K562 (cell line): Measurements from ENCODE around the gene WDFY2. TPM values are rescaled to one million over a fixed set of nuclear protein-coding genes. Genes with fewer than 3 reads are reported as not detected.

Experiments used
- ATAC-seq: fragments of 200-7000 bp; cut with Tn5 transposase; 3 replicates; pipeline ENCODE4 v1.9.1; 2020; ENCODE audit warnings: moderate library complexity
- BruUV-seq: library from RNA; stranded (reverse); fragments of 400-500 nt; replicated peaks from 2 replicates; lab custom pipeline; 2021; lab: Mats Ljungman, UMichigan
- CTCF ChIA-PET: fragments of 300-600 bp; formaldehyde crosslinking; extraction: SDS; loops from one replicate; lab custom pipeline; 2021; ENCODE audit warnings: low intra/inter-chr PET ratio; lab: Yijun Ruan, JAX
- POLR2A ChIA-PET: fragments of 300-600, 350-650 bp; sonication (Branson Sonifier 250); formaldehyde crosslinking; extraction: SDS; loops from one replicate; lab custom pipeline; 2021; ENCODE audit warnings: antibody characterized with exemption, inconsistent platforms; lab: Yijun Ruan, JAX
- DNase-seq, 4 experiments: peaks; one replicate each; pipeline versions ENCODE4 v3.0.0 to v3.0.0-alpha.2; 2011 to 2018; ENCODE audit warnings: low spot score in 3 of 4, mixed read lengths in 3 of 4; ENCODE audit errors: extremely low read depth in 1 of 4
- FAIRE-seq: peaks from 2 replicates; lab custom pipeline; 2011; peaks lifted over from hg19 to GRCh38; lab: Jason Lieb, UNC
- H2AFZ ChIP-seq: 2 replicates; pipeline ENCODE4 v1.6.0; 2011; ENCODE audit warnings: low read depth, low read length, control low read depth, inconsistent platforms
- H3K27ac ChIP-seq: fragments of 200-600 bp; 3 replicates; pipeline ENCODE4 v1.8.0; 2011; ENCODE audit warnings: low read depth, mild to moderate bottlenecking, control low read depth, inconsistent platforms, low read length, moderate library complexity, mixed read lengths; ENCODE audit errors: extremely low read depth
- H3K27me3 ChIP-seq, 2 experiments: fragments of 300-600 bp in 1 of 2; 2 replicates in 1 of 2; 3 replicates in 1 of 2; pipeline versions ENCODE4 v1.6.0 to v1.8.0; 2011; ENCODE audit warnings: inconsistent platforms in 2 of 2, low read length in 2 of 2, mild to moderate bottlenecking in 1 of 2, mixed read lengths in 1 of 2, moderate library complexity in 1 of 2; ENCODE audit not compliant: control insufficient read depth in 2 of 2, insufficient read depth in 2 of 2
- H3K36me3 ChIP-seq: fragments of 300-600 bp; 3 replicates; pipeline ENCODE4 v1.8.0; 2011; ENCODE audit warnings: mild to moderate bottlenecking, low read length, inconsistent platforms; ENCODE audit not compliant: control insufficient read depth, insufficient read depth
- H3K4me1 ChIP-seq, 2 experiments: fragments of 200-600 bp in 1 of 2; replicated peaks in 1 of 2; 2 replicates in 1 of 2; 3 replicates in 1 of 2; pipeline versions ENCODE4 v1.5.1 to v1.8.0; 2011; ENCODE audit warnings: inconsistent platforms in 2 of 2, low read length in 2 of 2, mild to moderate bottlenecking in 1 of 2, mixed read lengths in 1 of 2, moderate library complexity in 1 of 2; ENCODE audit not compliant: control insufficient read depth in 2 of 2, insufficient read depth in 2 of 2
- H3K4me2 ChIP-seq: 2 replicates; pipeline ENCODE4 v1.6.1; 2011; ENCODE audit warnings: low read length, control low read depth, inconsistent platforms, mixed read lengths; ENCODE audit not compliant: insufficient read depth
- H3K4me3 ChIP-seq: fragments of 200-600 bp; sonication (generic), shearing (Covaris generic); 2 replicates; pipeline ENCODE4 v1.5.1; 2016; ENCODE audit warnings: control low read depth, inconsistent platforms
- H3K79me2 ChIP-seq: fragments of 200-600 bp; 3 replicates; pipeline ENCODE4 v1.8.0; 2011; ENCODE audit warnings: low read length, inconsistent platforms; ENCODE audit not compliant: control insufficient read depth, insufficient read depth
- H3K9ac ChIP-seq, 2 experiments: 2 replicates each; pipeline versions ENCODE4 v1.6.0 to v1.6.1; 2011; ENCODE audit warnings: low read depth in 2 of 2, low read length in 2 of 2, control low read depth in 1 of 2, inconsistent platforms in 1 of 2, mild to moderate bottlenecking in 1 of 2, mixed read lengths in 1 of 2; ENCODE audit not compliant: insufficient read depth in 1 of 2
- H3K9me1 ChIP-seq: one replicate; pipeline ENCODE4 v1.6.0; 2011; ENCODE audit warnings: inconsistent platforms, mild to moderate bottlenecking, low read length, moderate library complexity; ENCODE audit not compliant: control insufficient read depth, insufficient read depth
- H3K9me3 ChIP-seq: replicated peaks from 2 replicates; pipeline ENCODE4 v1.5.1; 2011; ENCODE audit warnings: low read depth, low read length, inconsistent platforms; ENCODE audit not compliant: control insufficient read depth, insufficient read depth
- H4K20me1 ChIP-seq: replicated peaks from 2 replicates; pipeline ENCODE4 v1.6.1; 2011; ENCODE audit warnings: low read length, inconsistent platforms, mixed read lengths; ENCODE audit not compliant: control insufficient read depth, insufficient read depth
- EP300 ChIP-seq: IDR thresholded peaks from 2 replicates; pipeline ENCODE4 v1.6.1; 2012; ENCODE audit warnings: low read length, improper control_type of control experiment
- PHF8 ChIP-seq: fragments of 200-600 bp; sonication (generic); IDR thresholded peaks from 2 replicates; pipeline ENCODE4 v1.6.1; 2012; ENCODE audit warnings: mixed run types, mild to moderate bottlenecking, inconsistent platforms, low read length, moderate library complexity, borderline replicate concordance
- ZNF586 ChIP-seq: fragments of 450-650 bp; formaldehyde crosslinking; conservative IDR thresholded peaks from 2 replicates; pipeline ENCODE4 v1.4.0; 2020; ENCODE audit warnings: mild to moderate bottlenecking, moderate library complexity
- ZNF695 ChIP-seq: fragments of 450-650 bp; formaldehyde crosslinking; IDR thresholded peaks from 2 replicates; pipeline ENCODE4 v1.4.0; 2020; ENCODE audit warnings: mild to moderate bottlenecking, moderate library complexity
- WGBS: fragments of 100-300 bp; shearing (Covaris generic); methylation state at CpG from one replicate; pipeline ENCODE4 v1.1.6; 2016; ENCODE audit warnings: low coverage, mixed read lengths; ENCODE audit not compliant: insufficient coverage; ENCODE audit errors: missing lambda C conversion rate; 5-methylcytosine and 5-hydroxymethylcytosine counted together
- in situ Hi-C: fragments of 300-500 bp; cut with MboI; formaldehyde crosslinking; loops from 4 replicates; pipeline ENCODE4 v1.15.0; 2018; ENCODE audit warnings: inconsistent platforms, mixed read lengths
- intact Hi-C: fragments of 100-400 bp; cut with micrococcal nuclease; formaldehyde crosslinking; loops from 2 replicates; pipeline ENCODE4 v1.14.2; 2022
- polyA plus RNA-seq, 8 experiments: library from polyadenylated mRNA; depleted of rRNA in 4 of 8; stranded (reverse) in 5 of 8; unstranded in 3 of 8; fragments of >200 nt; fragmentation: Nextera tagmentation in 2 of 8; fragmentation: Illumina TruSeq in 1 of 8; extraction: Ambion mirVana in 2 of 8; extraction: Trizol in 1 of 8; gene quantifications; 2 replicates each; pipeline versions ENCODE4 v1.2.1 to v1.2.3, GENCODE V29; 2011 to 2014; ENCODE audit warnings: inconsistent platforms in 1 of 8, missing spikeins in 1 of 8
- total RNA-seq, 7 experiments: library from RNA; depleted of rRNA in 6 of 7; stranded (reverse); fragments of >200 nt in 6 of 7; fragmentation: Illumina TruSeq in 2 of 7; extraction: Trizol in 2 of 7; gene quantifications; 2 replicates each; pipeline versions ENCODE4 v1.2.1 to v1.2.3, GENCODE V29; 2011 to 2021; ENCODE audit warnings: low replicate concordance in 1 of 7
- TF ChIP-seq, protein P1 (sequence below): fragments of 250-450 bp; sonication (Bioruptor Pico); IDR thresholded peaks from 2 replicates; pipeline ENCODE4 v1.5.0; 2022; ENCODE audit warnings: mild to moderate bottlenecking
- TF ChIP-seq, protein P2 (sequence below): fragments of 450-650 bp; formaldehyde crosslinking; IDR thresholded peaks from 2 replicates; pipeline ENCODE4 v1.4.0; 2020; ENCODE audit warnings: mild to moderate bottlenecking, moderate library complexity

The WDFY2 gene
- total and polyA plus RNA-seq, 9 of the 15 experiments (the other 6 are each of a cell fraction or from before 2014, with no cell fraction given): 0.66 to 6.4 (median 4.4) TPM

DNA sequence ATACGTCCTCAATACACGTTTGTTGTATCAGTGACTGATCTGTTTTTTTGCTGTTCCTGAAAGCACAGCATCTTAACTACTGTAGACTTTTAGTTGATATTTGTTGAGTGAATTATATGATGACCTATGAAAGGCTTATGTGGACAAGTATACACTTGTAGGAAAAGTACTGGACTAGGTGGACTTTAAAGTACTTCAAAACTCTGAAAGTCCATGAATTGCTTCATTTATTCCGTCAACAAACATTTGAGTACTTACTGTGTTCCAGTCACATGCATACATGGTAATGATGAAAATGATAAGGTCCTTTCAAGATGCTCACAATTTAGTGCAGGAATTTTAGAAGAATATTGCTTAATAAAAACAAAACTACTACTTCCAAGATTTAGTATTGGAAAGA is 3.1 kb downstream of the WDFY2 start:
- in situ Hi-C loops: no loop called here
- ChIA-PET POLR2A (interaction anchor here (0.5 to 1.0 kb wide), 2 partner anchors 134 to 239 kb away, joined by 4 to 8 read pairs; partner anchors contain the start of gene INTS6), CTCF (no interaction called here)
- H3K4me2 ChIP-seq: no peak overlapping the region
- H2AFZ ChIP-seq: no peak overlapping the region
- no peaks in the 10 kb centered on the region for H3K27me3 ChIP-seq
- no peaks in the 10 kb centered on the region for H4K20me1 ChIP-seq
- FAIRE-seq: no peak
- H3K27ac ChIP-seq: no peak overlapping the region
- peaks cover 58% of the 10 kb centered on the region for H3K79me2 ChIP-seq
- TF ChIP-seq EP300 (no peak), ZNF586 (CRISPR knock-in tag) (no peak), ZNF695 (CRISPR knock-in tag) (no peak), PHF8 (no peak)
- TF ChIP-seq, protein P1, sequence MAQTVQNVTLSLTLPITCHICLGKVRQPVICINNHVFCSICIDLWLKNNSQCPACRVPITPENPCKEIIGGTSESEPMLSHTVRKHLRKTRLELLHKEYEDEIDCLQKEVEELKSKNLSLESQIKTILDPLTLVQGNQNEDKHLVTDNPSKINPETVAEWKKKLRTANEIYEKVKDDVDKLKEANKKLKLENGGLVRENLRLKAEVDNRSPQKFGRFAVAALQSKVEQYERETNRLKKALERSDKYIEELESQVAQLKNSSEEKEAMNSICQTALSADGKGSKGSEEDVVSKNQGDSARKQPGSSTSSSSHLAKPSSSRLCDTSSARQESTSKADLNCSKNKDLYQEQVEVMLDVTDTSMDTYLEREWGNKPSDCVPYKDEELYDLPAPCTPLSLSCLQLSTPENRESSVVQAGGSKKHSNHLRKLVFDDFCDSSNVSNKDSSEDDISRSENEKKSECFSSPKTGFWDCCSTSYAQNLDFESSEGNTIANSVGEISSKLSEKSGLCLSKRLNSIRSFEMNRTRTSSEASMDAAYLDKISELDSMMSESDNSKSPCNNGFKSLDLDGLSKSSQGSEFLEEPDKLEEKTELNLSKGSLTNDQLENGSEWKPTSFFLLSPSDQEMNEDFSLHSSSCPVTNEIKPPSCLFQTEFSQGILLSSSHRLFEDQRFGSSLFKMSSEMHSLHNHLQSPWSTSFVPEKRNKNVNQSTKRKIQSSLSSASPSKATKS (CRISPR knock-in tag): no peak
- TF ChIP-seq, protein P2, sequence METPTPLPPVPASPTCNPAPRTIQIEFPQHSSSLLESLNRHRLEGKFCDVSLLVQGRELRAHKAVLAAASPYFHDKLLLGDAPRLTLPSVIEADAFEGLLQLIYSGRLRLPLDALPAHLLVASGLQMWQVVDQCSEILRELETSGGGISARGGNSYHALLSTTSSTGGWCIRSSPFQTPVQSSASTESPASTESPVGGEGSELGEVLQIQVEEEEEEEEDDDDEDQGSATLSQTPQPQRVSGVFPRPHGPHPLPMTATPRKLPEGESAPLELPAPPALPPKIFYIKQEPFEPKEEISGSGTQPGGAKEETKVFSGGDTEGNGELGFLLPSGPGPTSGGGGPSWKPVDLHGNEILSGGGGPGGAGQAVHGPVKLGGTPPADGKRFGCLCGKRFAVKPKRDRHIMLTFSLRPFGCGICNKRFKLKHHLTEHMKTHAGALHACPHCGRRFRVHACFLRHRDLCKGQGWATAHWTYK (CRISPR knock-in tag): no peak
- BruUV-seq: no TSS peak
- no peak overlapping the region for H3K9ac ChIP-seq
- no peak for ATAC-seq
- no peaks in the 10 kb centered on the region for H3K36me3 ChIP-seq
- no peaks in the 10 kb centered on the region for H3K9me3 ChIP-seq
- intact Hi-C loops: loop anchor here (10.0 kb wide), 1 partner anchor 167 kb away; no protein-coding TSS in a partner anchor
- no peak for DNase-seq
- H3K9me1 ChIP-seq: no peaks in the 10 kb centered on the region
- 35% methylated on average over 3 of the region's 3 CpGs for WGBS
- no peak overlapping the region for H3K4me3 ChIP-seq
- peaks cover 10 to 55% of the 10 kb centered on the region in 2 experiments for H3K4me1 ChIP-seq
